Measurements from ENCODE around the gene CNGA3. TPM values are rescaled to one million over a fixed set of nuclear protein-coding genes. Genes with fewer than 3 reads are reported as not detected.

The CNGA3 gene
- total and polyA plus RNA-seq, 10 of the 15 experiments (the other 5 are each of a cell fraction or from before 2014, with no cell fraction given), result not detected

DNA sequence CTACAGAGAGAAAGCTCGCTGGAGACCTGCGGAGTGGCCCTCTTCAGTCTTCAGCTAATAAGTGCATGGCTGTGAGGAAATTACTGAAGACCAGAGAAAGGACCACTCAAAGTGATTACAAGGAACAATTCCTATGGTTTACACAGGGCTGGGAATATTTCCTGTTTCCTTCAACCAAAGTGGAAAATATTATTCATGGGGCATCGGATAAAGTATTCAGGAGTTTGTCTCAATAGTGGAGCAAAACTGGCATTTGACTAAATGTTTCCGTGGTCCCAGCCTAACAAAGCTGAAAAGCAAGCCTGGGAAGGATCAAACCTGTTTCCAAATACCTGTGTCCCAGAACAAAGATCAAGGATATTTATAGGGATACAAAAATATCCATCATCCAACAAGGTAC is 32.0 kb upstream of the CNGA3 start:
- H3K36me3 ChIP-seq (ENCODE audit: control insufficient read depth in 2 of 2, insufficient read depth in 2 of 2, low read length in 1 of 2), result no peaks in the 10 kb centered on the region
- H3K79me2 ChIP-seq (ENCODE audit: control insufficient read depth, insufficient read depth, low read length), result no peaks in the 10 kb centered on the region
- BruUV-seq (replicated peaks), result no TSS peak
- TF ChIP-seq CBX3 (IDR thresholded peaks at IDR 0.05; ENCODE audit: borderline replicate concordance, low read depth), result no peak
- TF ChIP-seq PML (IDR thresholded peaks at IDR 0.05; ENCODE audit: low read length), result no peak
- TF ChIP-seq NBN (IDR thresholded peaks at IDR 0.05), result no peak
- TF ChIP-seq MYC (IDR thresholded peaks at IDR 0.05; ENCODE audit: insufficient read depth, insufficient read length, insufficient replicate concordance, low read length, severe bottlenecking), result no peak
- TF ChIP-seq YY1 (IDR thresholded peaks at IDR 0.05; ENCODE audit: low read depth, low read length), result no peak
- no peak for TF ChIP-seq ZNF384 (IDR thresholded peaks at IDR 0.05; ENCODE audit: borderline replicate concordance, low read depth, low read length)
- H3K4me3 ChIP-seq, result no peak overlapping the region
- H3K9ac ChIP-seq (ENCODE audit: control insufficient read depth, insufficient read depth, low read length), result no peak overlapping the region
- ChIA-PET RAD21 (ENCODE audit: unreplicated experiment) (no interaction called here), POLR2A (interaction anchor here (0.6 kb wide), 1 partner anchor 17 kb away, joined by 4 read pairs; no protein-coding TSS in a partner anchor), CTCF (no interaction called here), SMC1A (ENCODE audit: uncharacterized antibody, unreplicated experiment) (no interaction called here)
- FAIRE-seq (no peak), DNase-seq (ENCODE audit: low read depth, low spot score) (no peak), ATAC-seq (no peak)
- H3K4me2 ChIP-seq (ENCODE audit: control insufficient read depth, insufficient read depth), result no peak overlapping the region
- peaks cover 0 to 7% of the 10 kb centered on the region in 2 experiments; a peak in 1 of 4 replicates for H3K27me3 ChIP-seq (replicated peaks in 1 of 2; ENCODE audit: control insufficient read depth in 2 of 2, insufficient read depth in 2 of 2, low read length in 1 of 2)
- H2AFZ ChIP-seq (ENCODE audit: control insufficient read depth, low read depth, low read length), result no peak overlapping the region
- in situ Hi-C loops (cut with MboI), result no loop called here
- intact Hi-C loops (cut with micrococcal nuclease; ENCODE audit: unreplicated experiment), result no loop called here
- no peaks in the 10 kb centered on the region for H4K20me1 ChIP-seq (ENCODE audit: control insufficient read depth, insufficient read depth)
- 66% methylated on average over 4 of the region's 4 CpGs for WGBS (ENCODE audit: insufficient coverage, insufficient replicate concordance, low lambda C conversion rate, missing lambda C conversion rate)
- no peak overlapping the region for H3K27ac ChIP-seq (ENCODE audit: control insufficient read depth, insufficient read depth)
- no peaks in the 10 kb centered on the region for H3K9me3 ChIP-seq (replicated peaks; ENCODE audit: control insufficient read depth, insufficient read depth, low read length)
- H3K4me1 ChIP-seq (ENCODE audit: control insufficient read depth, insufficient read depth, low read length), result no peaks in the 10 kb centered on the region

DNA sequence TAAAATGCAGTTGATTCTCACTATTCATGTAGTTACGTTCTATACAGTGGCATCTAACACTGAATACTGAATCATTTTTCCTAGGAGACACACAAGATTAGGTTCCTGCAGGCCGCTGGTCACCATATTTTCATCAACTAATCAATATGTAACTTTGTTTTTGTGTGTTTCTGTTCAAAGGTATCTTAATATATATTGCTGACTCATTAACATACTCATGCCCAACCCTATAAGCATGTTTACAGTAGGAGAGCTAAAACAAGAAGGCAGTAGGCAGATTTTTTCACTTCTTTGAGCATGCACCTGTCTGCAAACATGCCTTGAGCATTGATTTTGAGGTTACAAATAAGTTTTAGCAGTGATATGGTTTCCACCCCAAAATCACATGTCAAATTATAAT is 30.3 kb upstream of the CNGA3 start:
- intact Hi-C loops (cut with micrococcal nuclease; ENCODE audit: unreplicated experiment) (no loop called here), in situ Hi-C loops (cut with MboI) (no loop called here)
- no peak overlapping the region for H3K4me3 ChIP-seq
- H3K27me3 ChIP-seq (replicated peaks in 1 of 2; ENCODE audit: control insufficient read depth in 2 of 2, insufficient read depth in 2 of 2, low read length in 1 of 2), result no peaks in the 10 kb centered on the region
- H2AFZ ChIP-seq (ENCODE audit: control insufficient read depth, low read depth, low read length), result no peak overlapping the region
- H3K27ac ChIP-seq (ENCODE audit: control insufficient read depth, insufficient read depth), result no peak overlapping the region
- H4K20me1 ChIP-seq (ENCODE audit: control insufficient read depth, insufficient read depth), result no peaks in the 10 kb centered on the region
- no peak for FAIRE-seq
- no peak for DNase-seq (ENCODE audit: low read depth, low spot score)
- TF ChIP-seq HDAC2 (IDR thresholded peaks at IDR 0.05) (no peak), RELA (IDR thresholded peaks at IDR 0.05; ENCODE audit: borderline replicate concordance, partially characterized antibody) (no peak), MYB (IDR thresholded peaks at IDR 0.05; ENCODE audit: borderline replicate concordance, low read depth, low read length) (no peak)
- TF ChIP-seq, protein P1, sequence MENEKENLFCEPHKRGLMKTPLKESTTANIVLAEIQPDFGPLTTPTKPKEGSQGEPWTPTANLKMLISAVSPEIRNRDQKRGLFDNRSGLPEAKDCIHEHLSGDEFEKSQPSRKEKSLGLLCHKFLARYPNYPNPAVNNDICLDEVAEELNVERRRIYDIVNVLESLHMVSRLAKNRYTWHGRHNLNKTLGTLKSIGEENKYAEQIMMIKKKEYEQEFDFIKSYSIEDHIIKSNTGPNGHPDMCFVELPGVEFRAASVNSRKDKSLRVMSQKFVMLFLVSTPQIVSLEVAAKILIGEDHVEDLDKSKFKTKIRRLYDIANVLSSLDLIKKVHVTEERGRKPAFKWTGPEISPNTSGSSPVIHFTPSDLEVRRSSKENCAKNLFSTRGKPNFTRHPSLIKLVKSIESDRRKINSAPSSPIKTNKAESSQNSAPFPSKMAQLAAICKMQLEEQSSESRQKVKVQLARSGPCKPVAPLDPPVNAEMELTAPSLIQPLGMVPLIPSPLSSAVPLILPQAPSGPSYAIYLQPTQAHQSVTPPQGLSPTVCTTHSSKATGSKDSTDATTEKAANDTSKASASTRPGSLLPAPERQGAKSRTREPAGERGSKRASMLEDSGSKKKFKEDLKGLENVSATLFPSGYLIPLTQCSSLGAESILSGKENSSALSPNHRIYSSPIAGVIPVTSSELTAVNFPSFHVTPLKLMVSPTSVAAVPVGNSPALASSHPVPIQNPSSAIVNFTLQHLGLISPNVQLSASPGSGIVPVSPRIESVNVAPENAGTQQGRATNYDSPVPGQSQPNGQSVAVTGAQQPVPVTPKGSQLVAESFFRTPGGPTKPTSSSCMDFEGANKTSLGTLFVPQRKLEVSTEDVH (IDR thresholded peaks at IDR 0.05; ENCODE audit: low read depth, partially characterized antibody), result no peak
- BruUV-seq (replicated peaks), result no TSS peak
- H3K4me1 ChIP-seq (ENCODE audit: control insufficient read depth, insufficient read depth, low read length), result no peaks in the 10 kb centered on the region
- ChIA-PET SMC1A (ENCODE audit: uncharacterized antibody, unreplicated experiment) (interaction anchor here (0.7 kb wide), 1 partner anchor 207 kb away, joined by 3 read pairs; no protein-coding TSS in a partner anchor), CTCF (no interaction called here), RAD21 (ENCODE audit: unreplicated experiment) (no interaction called here), POLR2A (no interaction called here)
- H3K79me2 ChIP-seq (ENCODE audit: control insufficient read depth, insufficient read depth, low read length), result no peaks in the 10 kb centered on the region
- no peak for ATAC-seq
- whole genome bisulfite sequencing (ENCODE audit: insufficient coverage, insufficient replicate concordance, low lambda C conversion rate, missing lambda C conversion rate), result 0% methylated on average over 2 of the region's 2 CpGs
- no peak overlapping the region for H3K9ac ChIP-seq (ENCODE audit: control insufficient read depth, insufficient read depth, low read length)
- H3K4me2 ChIP-seq (ENCODE audit: control insufficient read depth, insufficient read depth), result no peak overlapping the region
- H3K9me3 ChIP-seq (replicated peaks; ENCODE audit: control insufficient read depth, insufficient read depth, low read length), result no peaks in the 10 kb centered on the region; the same call in 1 of the 3 replicates
- H3K36me3 ChIP-seq (ENCODE audit: control insufficient read depth in 2 of 2, insufficient read depth in 2 of 2, low read length in 1 of 2), result no peaks in the 10 kb centered on the region
